ENCODE measurements around the gene RIC8A.
"Not testable (repeated sequence)": the region's sequence is repeated elsewhere in the genome, so short reads cannot be mapped to it uniquely, and the experiment has no call there.

The RIC8A gene

DNA sequence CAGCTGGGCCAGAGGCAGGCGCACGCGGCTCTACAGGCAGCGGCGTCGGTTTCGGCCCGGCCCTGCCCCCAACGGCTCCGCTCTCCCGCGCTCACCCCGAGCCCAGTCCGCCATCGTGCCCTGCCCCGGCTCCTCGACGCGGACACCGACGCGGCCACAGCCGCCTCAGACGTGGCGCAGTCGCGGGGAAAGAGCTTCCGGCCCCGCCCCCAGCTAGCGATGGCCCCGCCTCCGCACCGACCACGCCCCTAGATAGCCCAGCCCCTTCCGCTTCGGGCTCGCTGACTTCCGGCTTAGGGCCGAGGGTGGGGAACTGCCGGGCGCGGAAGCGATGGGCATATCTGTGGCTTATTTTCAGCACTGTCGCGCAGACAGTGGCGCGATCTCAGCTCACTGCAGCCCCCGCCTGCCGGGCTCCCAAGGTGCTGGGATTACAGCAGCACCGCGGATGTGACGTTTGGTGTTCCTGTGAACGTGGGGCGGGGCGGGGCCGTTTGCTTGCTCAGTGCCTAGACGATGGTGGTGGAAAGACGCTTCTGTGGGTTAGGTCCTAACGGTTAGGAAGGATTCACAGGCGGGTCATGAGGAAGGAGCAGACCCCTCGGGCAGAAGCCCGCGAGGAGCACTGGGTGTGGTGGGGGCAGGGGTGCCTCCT, at the start of gene RIC8A, which contains the start of gene BET1L:
Gene RIC8A, plus strand, starts transcription at position 501 of the 655 bp plus-strand sequence. CDS start 1,147 bp downstream, outside the sequence.
Gene BET1L, minus strand, starts transcription at position 192 of the 655 bp plus-strand sequence. Its CDS starts 78 bp downstream, at position 114.
- peak; percentile 94 to 97 for DNase-seq

DNA sequence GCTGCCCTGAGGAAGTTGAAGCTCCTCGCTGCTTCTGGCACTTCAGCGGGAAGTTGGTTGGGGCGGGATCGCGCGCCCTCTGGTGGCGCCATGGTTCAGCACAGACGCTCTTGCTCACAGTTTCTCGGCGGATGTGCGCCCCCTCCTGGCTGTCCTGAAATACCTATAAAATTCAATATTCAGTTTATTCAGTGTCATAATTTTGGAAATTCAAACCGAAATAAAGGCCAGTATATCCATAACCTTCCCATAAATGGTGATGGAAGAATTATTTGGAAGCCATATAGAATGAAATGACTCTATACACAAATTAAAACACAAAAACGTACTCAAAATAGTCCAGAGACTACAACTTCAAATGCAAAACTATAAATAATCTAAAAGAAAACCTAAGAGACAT, 27.3 kb upstream of the RIC8A start:
- not testable (repeated sequence) for DNase-seq

DNA sequence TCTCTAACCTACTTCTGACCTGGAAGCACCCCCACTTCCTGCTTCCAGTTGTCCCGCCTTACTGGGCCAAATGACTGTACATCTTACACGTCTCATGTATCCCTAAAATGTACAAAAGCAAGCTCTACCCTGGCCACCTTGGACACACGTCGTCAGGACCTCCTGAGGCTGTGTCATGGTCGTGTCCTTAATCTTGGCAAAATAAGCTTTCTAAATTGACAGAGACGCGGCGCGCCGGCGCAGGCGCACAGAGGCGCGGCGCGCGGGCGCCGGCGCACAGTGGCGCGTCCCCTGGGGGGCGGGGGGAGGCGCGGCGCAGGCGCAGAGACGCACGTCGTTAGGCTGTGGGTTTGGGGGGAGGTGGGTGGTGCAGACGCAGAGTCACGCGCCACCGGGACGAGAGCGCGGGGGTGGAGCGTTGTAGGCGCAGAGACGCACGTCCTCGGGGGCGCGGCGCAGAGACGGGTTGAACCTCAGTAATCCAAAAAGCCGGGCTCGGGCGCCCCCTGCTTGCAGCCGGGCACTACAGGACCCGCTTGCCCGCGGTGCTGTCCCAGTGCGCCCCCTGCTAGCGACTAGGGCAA, 18.2 kb upstream of the RIC8A start:
- DNase-seq, result not testable (repeated sequence)

DNA sequence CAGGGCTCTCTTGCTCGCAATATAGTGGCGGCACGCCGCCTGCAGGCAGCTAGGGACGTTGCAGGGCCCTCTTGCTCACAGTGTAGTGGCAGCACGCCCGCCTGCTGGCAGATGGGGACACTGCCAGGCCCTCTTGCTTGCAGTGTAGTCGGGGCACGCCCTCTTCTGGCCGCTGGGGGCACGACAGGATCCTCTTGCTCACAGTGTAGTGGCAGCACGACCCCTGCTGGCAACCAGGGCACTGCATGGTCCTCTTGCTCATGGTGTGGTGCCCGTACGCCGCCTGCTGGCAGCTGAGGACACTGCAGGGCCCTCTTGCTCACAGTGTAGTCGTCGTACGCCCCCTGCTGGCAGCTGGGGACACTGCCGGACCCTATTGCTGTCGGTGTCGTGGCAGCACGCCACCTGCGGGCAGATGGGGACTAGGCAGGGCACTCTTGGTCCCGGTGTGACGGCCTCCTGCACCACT, 17.6 kb upstream of the RIC8A start:
- DNase-seq, result not testable (repeated sequence)

DNA sequence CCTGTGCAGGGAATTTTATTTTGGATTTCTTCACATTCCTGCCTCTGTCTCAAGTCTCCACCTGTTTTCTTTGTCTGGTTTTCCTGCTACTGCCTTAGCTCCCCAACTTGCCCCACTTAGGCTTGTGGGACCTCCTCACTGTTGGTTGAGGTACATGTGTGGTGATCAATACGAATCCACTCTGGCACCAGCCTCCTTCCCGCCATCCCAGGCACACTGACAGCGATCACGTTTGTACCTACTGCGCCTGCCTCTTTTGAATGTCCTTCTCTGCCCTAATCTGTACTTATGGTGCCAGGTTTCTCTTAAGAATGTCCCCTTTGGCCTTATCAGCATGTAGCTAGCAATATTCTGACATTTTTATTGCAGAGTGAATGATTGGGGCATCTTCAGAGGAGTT, 17.0 kb upstream of the RIC8A start:
- not testable (repeated sequence) for DNase-seq

DNA sequence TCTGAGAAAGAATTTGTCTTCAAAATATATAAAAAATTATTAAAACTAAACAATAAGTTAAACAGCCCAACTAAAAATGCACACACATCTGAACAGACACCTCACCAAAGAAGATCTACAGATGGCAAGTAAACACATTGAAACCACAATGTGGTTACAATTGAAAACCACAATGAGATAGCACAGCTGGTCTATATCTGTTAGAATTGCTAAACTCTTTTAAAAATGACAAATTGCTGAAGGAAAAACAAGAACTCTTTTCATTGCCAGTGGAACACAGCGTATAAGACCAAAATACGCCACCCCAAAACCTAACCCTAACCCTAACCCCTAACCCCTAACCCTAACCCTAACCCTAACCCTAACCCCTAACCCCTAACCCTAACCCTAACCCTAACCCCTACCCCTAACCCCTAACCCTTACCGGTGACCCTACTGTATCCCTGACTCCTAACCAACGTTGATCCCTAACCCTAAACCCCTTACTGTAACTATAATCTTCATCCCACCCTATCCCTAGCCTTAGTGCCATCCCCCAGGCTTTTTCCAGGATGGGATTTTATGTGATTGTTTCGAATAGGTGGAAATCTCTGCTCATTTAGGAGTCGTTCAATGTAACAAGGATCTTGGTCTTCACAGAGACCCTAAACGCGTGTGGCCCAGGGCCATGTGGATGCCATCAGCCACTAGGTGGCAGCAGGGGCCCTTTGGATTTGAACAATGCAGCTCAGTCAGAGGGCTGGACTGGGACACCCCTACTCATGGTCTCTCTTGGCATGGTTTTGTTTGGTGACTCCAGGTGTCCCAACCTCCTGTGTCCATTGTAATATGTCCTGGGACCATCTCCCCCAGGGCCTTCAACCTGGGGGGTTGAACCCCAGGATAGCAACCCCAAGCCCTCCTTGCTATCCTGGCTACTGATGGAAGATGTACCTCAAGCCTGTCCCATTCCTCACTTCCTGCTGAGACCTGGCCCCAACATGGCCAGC, 15.7 kb upstream of the RIC8A start:
- DNase-seq, result not testable (repeated sequence)

DNA sequence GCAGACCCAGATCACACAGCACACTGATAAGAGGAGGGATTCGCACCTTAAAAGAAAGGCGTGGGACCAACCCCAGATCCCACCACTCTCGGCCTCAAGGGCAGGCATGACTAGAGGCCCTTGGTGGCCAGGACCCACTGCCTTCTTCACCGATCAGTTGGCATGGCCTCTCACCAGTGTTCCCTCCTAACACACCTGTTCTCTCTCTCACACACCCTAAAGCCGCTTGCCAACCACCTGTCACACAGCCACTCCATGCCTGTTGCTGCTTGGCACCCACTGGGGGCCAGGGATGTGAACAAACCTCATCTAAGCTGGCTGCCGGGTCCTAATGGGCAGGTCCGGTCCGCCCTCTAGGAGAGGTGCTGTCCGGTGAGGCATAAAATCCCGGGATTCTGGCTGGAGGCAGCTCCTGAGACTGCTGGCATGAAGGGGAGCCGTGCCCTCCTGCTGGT, 14.8 kb upstream of the RIC8A start, which contains the start of gene SCGB1C1:
Gene SCGB1C1, plus strand, starts transcription at position 405 of the 455 bp plus-strand sequence. Its CDS starts 22 bp downstream, at position 427.
- not testable (repeated sequence) for DNase-seq

DNA sequence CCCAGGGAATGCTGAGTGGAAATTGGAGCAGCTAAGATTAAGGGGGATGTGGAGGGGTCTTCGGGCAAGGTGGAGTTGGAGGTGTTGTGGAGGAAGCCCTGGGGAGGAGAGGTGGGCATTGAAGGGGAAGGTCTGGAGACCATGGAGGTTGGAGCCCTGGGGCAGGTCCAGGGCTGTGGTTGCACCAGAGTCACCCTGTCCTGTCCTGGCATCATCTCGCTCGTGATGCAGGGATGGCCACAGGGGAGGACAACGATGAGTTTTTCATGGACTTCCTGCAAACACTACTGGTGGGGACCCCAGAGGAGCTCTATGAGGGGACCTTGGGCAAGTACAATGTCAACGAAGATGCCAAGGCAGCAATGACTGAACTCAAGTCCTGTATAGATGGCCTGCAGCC, 14.0 kb upstream of the RIC8A start:
- DNase-seq, result not testable (repeated sequence)

DNA sequence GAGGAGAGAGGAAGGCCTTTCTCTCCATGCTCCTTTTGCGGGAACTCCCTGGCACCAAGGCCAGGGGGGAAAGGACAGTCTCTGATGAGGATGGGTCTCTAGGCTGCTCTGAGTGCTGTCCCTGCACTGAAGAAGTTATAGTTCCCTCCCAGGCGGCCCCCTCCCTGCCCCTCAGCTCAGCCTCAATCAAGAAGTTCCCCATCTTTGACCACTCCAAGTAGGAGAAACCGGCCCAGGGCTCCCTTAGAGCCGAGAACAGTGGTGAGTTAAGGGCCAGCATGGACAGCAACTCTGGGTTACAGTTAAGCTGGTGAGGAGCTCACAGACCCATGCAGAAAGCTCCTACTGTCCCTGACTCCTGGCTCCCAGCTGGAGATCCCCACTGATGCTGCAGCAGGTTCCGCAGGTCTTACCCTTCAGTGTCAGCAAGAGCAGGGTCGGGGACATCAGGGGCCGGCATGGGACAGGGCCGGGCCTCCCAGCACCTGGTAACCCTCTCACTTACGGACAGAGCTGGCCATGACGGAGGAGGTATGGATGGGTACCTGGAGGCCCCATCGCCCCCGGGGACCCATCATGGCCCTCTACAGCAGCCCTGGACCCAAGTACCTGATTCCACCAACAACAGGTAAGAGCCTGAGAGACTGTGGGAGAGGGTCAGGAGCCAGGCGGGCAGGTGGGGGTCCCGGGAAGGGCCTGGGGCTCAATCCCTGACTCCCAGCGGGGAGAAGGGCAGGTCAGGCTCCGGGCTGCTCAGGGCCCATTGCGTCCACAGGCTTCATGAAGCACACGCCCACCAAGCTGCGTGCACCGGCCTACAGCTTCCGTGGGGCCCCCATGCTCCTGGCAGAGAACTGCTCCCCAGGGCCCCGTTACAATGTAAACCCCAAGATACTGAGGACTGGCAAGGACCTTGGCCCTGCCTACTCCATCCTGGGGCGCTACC, 10.4 kb upstream of the RIC8A start:
- DNase-seq, result no peak

DNA sequence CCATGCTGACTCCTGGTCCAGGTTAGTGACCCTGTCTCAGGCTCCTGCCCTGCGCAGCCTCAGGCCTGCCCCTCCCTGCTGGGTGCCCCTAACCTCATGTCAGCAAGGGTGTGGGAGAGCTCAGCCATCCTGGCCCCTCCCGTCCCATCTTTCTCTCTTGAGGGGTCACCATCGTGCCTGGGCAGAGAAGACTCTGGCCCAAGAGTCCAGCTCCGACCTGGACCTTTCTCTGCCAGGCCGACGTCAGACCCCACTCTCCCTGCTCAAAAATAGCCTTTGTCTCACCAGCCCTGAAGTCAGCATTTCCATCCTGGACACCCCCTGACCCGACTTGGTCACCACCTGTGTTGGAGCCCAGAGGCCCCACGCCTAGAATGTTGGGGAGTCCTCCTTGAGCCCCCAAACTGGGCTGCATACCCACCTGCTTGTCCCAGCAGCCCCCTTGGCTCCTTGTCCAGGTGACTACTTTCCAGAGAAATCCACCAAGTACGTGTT, 9.7 kb upstream of the RIC8A start:
- DNase-seq, result no peak

DNA sequence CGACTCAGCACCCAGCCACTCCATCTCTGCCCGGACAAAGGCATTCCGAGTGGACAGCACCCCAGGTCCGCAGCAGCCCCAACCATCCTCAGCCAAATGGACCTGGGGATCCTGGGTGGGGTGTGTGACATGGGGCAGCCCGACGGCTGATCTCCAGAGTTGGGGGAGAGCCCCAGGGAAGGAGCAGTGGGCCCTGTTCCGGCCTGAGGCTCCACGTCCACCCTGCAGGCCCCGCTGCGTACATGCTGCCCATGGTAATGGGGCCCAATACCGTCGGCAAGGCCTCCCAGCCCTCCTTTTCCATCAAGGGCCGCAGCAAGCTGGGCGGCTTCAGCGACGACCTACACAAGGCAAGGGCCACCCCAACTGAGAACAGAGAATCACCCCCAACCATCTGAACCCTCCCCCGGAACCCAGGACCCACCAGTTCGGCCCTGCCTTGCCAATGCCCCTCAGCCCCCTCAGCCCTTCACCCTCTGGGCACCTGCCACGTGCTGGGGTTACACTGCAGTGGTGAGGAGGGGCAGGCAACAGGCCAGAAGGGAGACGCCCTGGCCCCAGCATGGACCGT, 9.2 kb upstream of the RIC8A start:
- DNase-seq, result no peak

DNA sequence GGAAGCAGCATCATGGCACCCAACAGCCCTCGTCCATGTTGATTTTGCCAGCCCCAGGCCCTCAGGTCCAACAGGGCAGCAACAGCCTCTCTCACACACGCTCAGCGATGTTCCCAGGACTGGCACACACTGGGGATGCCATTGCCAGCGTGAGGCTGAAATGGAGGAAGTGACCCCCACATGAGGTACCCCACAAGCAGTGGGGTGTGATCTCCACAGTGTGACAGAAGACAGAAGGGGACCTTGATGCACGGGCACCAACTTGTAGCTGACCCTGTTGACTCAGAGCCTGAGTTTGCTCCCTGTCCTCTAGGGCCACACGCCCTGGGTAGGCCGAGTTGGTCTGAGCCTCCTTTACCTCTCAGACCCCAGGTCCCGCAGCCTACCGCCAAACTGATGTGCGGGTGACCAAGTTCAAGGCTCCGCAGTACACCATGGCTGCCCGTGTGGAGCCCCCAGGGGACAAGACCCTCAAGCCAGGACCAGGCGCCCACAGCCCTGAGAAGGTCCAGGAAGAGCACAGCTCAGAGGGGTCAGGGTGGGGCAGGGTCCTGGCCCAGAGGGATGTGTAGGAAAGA, 8.4 kb upstream of the RIC8A start:
- no peak for DNase-seq

DNA sequence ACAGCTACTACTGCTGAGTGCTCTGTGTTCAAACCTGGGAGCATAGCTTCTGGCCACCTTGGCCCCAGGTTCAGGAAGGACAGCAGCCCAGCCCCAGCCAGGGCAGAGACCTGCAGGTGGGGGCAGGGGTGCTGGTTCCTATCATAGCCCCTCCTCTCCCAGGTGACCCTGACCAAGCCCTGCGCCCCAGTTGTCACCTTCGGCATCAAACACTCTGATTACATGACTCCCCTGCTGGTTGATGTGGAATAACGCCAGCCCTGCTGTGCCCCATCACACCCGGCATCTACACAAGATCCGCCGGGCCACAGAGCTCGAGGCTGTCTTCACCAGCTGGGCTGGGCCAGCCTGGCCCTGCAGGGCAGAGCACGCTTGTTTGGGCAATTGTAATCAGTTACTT, 7.7 kb upstream of the RIC8A start:
- DNase-seq, result no peak

DNA sequence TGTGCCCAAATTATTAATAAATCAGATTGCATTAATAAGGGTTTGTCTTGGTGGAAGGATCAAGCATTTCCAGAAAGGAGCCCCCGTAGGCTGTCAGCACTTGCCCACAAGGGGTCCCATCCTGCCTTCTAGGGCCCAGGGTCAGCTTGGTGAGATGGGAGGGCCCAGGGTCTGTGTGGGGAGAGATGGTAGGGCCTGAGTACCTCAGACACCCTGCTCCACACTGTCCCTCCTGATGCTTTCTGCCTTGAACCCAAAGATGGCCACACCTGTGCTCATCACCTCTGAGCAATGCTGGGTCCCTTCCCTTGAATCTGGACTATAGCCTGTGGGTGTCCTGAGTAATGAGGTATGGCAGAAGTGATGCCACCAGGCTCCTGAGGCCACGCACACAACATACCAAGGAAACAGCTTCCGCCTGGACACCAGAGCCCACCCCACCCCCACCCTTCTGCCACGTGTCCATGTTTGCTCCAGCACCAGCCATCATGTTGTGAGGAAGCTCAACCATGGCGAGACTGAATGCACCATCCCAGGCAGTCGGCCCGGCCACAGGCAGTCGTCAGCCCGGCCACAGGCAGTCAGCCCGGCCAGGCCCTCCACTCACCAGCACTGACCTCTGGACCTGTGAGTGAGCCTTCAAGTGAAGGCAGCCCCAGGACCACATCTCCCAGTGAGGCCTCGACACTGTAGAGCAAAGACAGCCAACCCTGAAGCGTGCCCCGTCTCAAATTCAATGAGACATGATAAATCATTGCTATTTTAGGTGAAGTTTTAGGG, 7.1 kb upstream of the RIC8A start:
- no peak for DNase-seq

DNA sequence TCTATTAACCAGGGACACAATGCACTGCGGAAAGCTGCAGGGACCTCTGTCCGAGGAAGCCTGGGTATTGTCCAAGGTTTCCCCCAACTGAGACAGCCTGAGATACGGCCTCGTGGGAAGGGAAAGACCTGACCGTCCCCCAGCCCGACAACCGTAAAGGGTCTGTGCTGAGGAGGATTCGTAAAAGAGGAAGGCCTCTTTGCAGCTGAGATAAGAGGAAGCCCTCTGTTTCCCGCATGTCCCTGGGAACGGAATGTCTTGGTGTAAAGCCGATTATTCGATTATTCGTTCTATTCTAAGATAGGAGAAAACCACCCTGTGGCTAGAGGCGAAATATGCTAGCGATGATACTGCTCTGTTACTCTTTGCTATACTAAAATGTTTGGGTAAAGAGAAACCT, 5.5 kb upstream of the RIC8A start:
- DNase-seq, result no peak

DNA sequence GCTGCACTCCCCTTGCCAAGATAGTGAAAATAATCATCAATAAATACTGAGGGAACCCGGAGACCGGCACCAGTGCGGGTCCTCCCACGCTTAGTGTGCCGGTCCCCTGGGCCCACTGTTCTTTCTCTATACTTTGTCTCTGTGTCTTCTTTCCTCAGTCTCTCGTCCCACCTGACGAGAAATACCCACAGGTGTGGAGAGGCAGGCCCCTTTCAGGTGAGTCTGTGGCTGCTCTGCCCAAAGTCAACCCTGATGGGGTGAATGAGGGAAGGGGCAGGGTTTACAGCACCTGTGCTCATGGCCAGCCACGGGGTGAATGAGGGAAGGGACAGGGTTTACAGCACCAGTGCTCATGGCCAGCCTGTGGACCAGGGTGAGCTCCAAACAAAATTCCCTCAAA, 5.0 kb upstream of the RIC8A start:
- no peak for DNase-seq

DNA sequence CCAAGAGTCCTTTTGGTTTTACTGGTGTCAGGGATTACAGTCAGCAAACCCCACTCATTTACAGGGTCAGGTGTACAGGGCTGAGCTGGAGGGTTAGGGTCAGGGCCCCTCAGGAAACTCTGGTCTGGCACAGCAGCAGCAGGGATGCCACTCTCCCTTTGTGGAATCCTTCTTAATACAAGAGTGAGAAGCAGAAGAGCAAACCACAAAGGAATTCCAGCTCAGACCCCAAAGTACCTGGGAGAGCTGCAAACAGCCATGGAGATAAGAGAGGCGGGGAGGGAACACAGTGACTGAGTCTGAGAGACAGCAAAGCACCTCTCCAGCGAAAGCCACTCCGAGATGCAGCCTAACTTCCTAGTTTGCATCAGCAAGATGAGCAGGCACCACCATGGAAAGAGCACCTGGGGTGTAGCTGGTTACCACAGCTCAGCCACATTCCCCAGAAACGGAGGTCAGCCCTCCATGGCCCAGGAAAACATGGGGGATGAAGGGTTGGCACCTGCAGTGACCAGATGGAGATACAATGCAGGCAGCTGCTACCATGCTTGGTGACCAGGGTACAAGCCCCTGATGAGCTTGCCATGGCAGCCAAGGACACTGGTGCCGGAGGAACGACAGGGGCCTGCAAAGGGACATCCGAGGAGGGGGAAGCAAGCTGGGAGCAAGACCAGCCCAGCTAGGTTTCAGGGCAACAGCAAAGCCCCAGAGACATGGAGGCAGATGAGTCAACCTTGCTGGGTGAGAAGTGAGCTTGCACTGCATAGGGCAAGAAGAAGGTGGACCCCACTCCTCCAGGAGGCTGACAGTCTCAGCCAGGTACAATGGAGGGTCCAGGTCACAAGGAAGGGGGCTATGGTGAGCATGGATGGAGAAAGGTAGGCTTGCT, 4.2 kb upstream of the RIC8A start:
- DNase-seq, result no peak

DNA sequence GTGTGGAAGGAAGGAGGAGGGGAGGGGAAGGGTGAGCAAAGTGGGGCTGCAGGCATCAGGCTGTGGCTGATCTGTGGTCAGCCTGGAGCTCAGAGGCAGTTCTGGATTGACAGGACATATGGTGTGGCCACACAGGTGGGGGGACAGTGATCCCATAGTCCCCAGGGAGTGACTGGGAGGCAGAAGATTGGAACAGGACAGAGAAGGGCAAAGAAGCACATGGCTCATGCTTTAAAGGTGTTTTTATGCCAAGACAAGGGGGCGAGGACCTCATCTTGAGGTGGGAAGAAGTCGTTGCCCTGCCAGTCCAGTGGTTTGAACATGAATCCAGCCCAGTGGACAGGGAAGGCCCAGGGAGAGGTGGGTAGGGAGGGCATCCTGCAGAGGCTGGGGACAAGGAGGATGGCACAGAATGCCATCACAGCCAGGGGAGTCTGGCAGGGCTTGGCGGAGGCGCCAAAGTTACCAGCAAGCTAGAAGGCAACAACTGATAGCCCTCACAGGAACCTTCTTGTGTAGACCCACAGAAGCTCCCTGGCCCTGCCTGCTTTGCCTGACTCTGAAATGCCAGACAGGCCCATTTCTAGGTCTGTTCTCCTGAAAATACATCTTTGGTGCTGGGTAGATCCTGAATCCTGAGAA, 3.4 kb upstream of the RIC8A start:
- DNase-seq, result no peak

Data from hippocampal formation (tissue), 2 donors.